A673 (cell line): Measurements from ENCODE around the gene WFDC1.

Experiments used
- EZH2 ChIP-seq: fragments of 200-600 bp; sonication (generic); IDR thresholded peaks from 2 replicates; pipeline ENCODE4 v1.6.1; 2017; ENCODE audit warnings: borderline replicate concordance, low read depth, mild to moderate bottlenecking, mixed read lengths, antibody characterized with exemption, low read length; ENCODE audit not compliant: poor library complexity, severe bottlenecking
- TF ChIP-seq, protein P1 (sequence below): fragments of 300-800, 200-600 bp; sonication (generic); conservative IDR thresholded peaks from 2 replicates; pipeline ENCODE4 v1.5.1; 2017; ENCODE audit warnings: low read depth, mild to moderate bottlenecking, antibody characterized with exemption, low read length, moderate library complexity, mixed read lengths

DNA sequence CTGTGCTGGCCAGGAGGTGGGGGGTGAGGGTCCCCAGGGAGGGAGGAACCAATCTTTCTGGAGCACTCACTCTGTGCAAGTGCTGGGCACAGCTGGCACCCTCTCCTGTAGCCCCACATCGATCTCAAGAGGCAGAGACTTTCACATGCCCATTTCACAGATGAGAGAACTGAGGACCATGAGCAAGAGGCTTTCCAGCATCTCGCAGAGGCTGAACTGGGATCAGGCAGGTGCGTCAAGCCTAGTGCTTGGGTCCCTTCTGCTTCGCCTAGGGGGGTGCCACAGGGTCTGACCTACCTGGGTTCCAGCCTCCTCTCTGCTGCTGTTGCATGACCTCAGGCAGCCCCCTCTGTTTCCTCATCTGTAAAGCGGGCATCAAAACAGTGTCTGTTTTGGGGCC is 1.3 kb upstream of the WFDC1 start:
- TF ChIP-seq, protein P1, sequence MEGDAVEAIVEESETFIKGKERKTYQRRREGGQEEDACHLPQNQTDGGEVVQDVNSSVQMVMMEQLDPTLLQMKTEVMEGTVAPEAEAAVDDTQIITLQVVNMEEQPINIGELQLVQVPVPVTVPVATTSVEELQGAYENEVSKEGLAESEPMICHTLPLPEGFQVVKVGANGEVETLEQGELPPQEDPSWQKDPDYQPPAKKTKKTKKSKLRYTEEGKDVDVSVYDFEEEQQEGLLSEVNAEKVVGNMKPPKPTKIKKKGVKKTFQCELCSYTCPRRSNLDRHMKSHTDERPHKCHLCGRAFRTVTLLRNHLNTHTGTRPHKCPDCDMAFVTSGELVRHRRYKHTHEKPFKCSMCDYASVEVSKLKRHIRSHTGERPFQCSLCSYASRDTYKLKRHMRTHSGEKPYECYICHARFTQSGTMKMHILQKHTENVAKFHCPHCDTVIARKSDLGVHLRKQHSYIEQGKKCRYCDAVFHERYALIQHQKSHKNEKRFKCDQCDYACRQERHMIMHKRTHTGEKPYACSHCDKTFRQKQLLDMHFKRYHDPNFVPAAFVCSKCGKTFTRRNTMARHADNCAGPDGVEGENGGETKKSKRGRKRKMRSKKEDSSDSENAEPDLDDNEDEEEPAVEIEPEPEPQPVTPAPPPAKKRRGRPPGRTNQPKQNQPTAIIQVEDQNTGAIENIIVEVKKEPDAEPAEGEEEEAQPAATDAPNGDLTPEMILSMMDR = no peak
- TF ChIP-seq EZH2 = no peak
